ENCODE results near the gene SHQ1.
A peak's percentile ranks its signal among the peaks of the same experiment; 100 is the strongest.

Gene SHQ1

GRCh38 chr3:72847751-72848702, at the start of gene SHQ1:
SHQ1 (minus strand) TSS chr3:72848445; CDS start chr3:72848340, 105 bp downstream.
- DNase-seq, result peak; percentile 97

- no peak for DNase-seq
These were observed 49.4 kb upstream of the SHQ1 start for GRCh38 chr3:72897758-72898007.

- DNase-seq, result no peak
These were observed 48.9 kb upstream of the SHQ1 start for GRCh38 chr3:72896996-72897757.

- DNase-seq, result no peak
These were observed 46.8 kb upstream of the SHQ1 start for GRCh38 chr3:72894976-72895552.

GRCh38 chr3:72892870-72893269, 44.6 kb upstream of the SHQ1 start:
- no peak for DNase-seq

- DNase-seq, result no peak
These were observed 44.0 kb upstream of the SHQ1 start for GRCh38 chr3:72892081-72892775.

- no peak for DNase-seq
These were observed 43.0 kb upstream of the SHQ1 start for GRCh38 chr3:72891053-72891855.

- no peak for DNase-seq
These were observed 42.1 kb upstream of the SHQ1 start for GRCh38 chr3:72890166-72890925.

- DNase-seq, result no peak
These were observed 41.3 kb upstream of the SHQ1 start for GRCh38 chr3:72889310-72890165.

GRCh38 chr3:72888546-72889309, 40.5 kb upstream of the SHQ1 start:
- DNase-seq, result no peak

- DNase-seq, result peak; percentile 29
These were observed 39.7 kb upstream of the SHQ1 start, which contains the start of gene GXYLT2 for GRCh38 chr3:72887705-72888545. GXYLT2 (plus strand) TSS chr3:72888046; CDS start chr3:72888234, 188 bp downstream.

- no peak for DNase-seq
These were observed 39.1 kb upstream of the SHQ1 start for GRCh38 chr3:72887343-72887704.

- DNase-seq, result no peak
These were observed 23.9 kb upstream of the SHQ1 start for GRCh38 chr3:72872183-72872582.

GRCh38 chr3:72862314-72863090, 14.3 kb upstream of the SHQ1 start:
- DNase-seq, result no peak

GRCh38 chr3:72860846-72861245, 12.6 kb upstream of the SHQ1 start:
- no peak for DNase-seq

- DNase-seq, result no peak
These were observed 11.8 kb upstream of the SHQ1 start for GRCh38 chr3:72860053-72860452.

- no peak for DNase-seq
These were observed 6.8 kb upstream of the SHQ1 start for GRCh38 chr3:72855001-72855400.

GRCh38 chr3:72848703-72849081, 447 bp upstream of the SHQ1 start:
- DNase-seq, result peak; percentile 48

Measured in CD4-positive, alpha-beta T cell treated with Interleukin-17A for 4 hours (primary cell).